HG02981 (cell line): ENCODE measurements around the gene EIF4G3.

Experiments
- ATAC-seq: cut with Tn5 transposase; IDR thresholded peaks from one replicate; pipeline ENCODE4 v1.9.1; 2021; ENCODE audit warnings: mild to moderate bottlenecking, moderate library complexity; ENCODE audit not compliant: unreplicated experiment

The EIF4G3 gene

GRCh38 chr1:20771780-20772179 is 404.9 kb downstream of the EIF4G3 start:
- ATAC-seq: no peak

GRCh38 chr1:20770314-20771087 is 406.2 kb downstream of the EIF4G3 start:
- no peak for ATAC-seq

DNA sequence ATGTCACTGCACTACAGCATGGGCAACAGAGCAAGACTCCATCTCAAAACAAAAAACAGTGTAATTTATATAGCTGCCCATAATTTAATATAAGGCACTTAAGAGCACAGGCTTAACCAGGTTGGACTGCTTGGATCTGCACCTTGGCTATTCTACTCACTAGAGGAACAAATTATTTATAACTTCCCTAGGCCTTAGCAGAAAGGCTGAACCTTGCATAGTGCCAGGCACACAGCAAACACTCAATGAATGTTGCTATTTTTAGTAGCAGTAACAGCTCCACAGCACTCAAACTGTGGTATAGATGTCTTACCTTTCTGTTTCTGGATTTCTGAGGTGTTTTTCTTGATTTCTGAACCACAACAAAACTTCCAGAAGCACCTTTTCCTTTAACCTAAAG is 409.4 kb downstream of the EIF4G3 start:
- ATAC-seq: no peak

- no peak for ATAC-seq
Measured at GRCh38 chr1:20763417-20763816, 413.3 kb downstream of the EIF4G3 start.

- no peak for ATAC-seq
Measured at GRCh38 chr1:20760322-20760721, 416.4 kb downstream of the EIF4G3 start.
